Spleen (tissue), 7 donors: Measurements from ENCODE around the gene FITM1.

ENCODE experiments used
- CTCF ChIP-seq, 11 experiments: fragments of 200-600 bp in 7 of 11; fragments of 450-650 bp in 4 of 11; sonication (generic) in 4 of 11; IDR thresholded peaks in 8 of 11; conservative IDR thresholded peaks in 3 of 11; 1 replicate in 7 of 11; 2 replicates in 4 of 11; pipeline versions ENCODE4 v1.4.0 to v1.8.0; 2016 to 2021; ENCODE audit warnings: antibody characterized with exemption in 11 of 11, inconsistent platforms in 4 of 11, mild to moderate bottlenecking in 1 of 11
- POLR2A ChIP-seq, 3 donors: fragments of 450-650 bp; IDR thresholded peaks; one replicate each; pipeline ENCODE4 v1.5.1; 2017; ENCODE audit warnings: antibody characterized with exemption in 3 of 3, mild to moderate bottlenecking in 1 of 3
- donor health status: DM: no; HTN: no; CAD: no; lungs with moderate emphysema.
- donor health status: DM: no; HTN: no; CAD: no.
- donor health status: DM: no; HTN: no; CAD: no.

DNA sequence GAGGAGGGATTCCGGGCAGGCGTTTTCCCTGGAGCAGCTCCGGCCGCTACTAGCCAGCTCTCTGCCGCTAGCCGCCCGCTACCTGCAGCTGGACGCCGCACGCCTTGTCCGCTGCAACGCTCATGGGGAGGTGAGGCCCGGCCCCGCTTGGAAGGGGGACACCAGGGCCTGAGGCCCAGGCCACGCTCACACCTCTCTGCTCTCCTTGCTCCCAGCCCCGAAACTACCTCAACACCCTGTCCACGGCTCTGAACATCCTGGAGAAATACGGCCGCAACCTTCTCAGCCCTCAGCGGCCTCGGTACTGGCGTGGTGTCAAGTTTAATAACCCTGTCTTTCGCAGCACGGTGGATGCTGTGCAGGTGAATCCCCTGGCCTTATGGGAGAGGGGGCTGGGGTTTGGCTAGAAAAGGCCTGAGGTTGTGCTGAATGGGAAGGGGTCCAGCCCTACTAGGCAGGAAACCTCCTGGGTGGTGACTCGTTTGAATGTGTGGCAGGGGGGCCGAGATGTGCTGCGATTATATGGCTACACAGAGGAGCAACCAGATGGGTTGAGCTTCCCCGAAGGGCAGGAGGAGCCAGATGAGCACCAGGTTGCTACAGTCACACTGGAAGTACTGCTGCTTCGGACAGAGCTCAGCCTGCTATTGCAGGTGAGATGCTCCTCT lies 17.4 kb downstream of the FITM1 start:
- no peak for TF ChIP-seq CTCF (IDR thresholded peaks at IDR 0.05 in 8 of 11, conservative IDR thresholded peaks at IDR 0.05 in 3 of 11)
- no peak for TF ChIP-seq POLR2A (IDR thresholded peaks at IDR 0.05)
